ENCODE measurements around the gene ZNF32.

- no peak for TF ChIP-seq RAD21 (conservative IDR thresholded peaks at IDR 0.05)
- no peak for TF ChIP-seq POLR2AphosphoS5 (IDR thresholded peaks at IDR 0.05)
- no peak for TF ChIP-seq EP300 (conservative IDR thresholded peaks at IDR 0.05; ENCODE audit: poor library complexity, severe bottlenecking)
- TF ChIP-seq, protein P1, sequence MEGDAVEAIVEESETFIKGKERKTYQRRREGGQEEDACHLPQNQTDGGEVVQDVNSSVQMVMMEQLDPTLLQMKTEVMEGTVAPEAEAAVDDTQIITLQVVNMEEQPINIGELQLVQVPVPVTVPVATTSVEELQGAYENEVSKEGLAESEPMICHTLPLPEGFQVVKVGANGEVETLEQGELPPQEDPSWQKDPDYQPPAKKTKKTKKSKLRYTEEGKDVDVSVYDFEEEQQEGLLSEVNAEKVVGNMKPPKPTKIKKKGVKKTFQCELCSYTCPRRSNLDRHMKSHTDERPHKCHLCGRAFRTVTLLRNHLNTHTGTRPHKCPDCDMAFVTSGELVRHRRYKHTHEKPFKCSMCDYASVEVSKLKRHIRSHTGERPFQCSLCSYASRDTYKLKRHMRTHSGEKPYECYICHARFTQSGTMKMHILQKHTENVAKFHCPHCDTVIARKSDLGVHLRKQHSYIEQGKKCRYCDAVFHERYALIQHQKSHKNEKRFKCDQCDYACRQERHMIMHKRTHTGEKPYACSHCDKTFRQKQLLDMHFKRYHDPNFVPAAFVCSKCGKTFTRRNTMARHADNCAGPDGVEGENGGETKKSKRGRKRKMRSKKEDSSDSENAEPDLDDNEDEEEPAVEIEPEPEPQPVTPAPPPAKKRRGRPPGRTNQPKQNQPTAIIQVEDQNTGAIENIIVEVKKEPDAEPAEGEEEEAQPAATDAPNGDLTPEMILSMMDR (IDR thresholded peaks at IDR 0.05; ENCODE audit: poor library complexity, severe bottlenecking), result no peak
- no peak for TF ChIP-seq EZH2 (IDR thresholded peaks at IDR 0.05; ENCODE audit: borderline replicate concordance, insufficient read depth, low read length, poor library complexity, severe bottlenecking)
- TF ChIP-seq MXI1 (conservative IDR thresholded peaks at IDR 0.05; ENCODE audit: poor library complexity, severe bottlenecking), result no peak
- TF ChIP-seq REST (IDR thresholded peaks at IDR 0.05; ENCODE audit: borderline replicate concordance), result no peak
- no peak for TF ChIP-seq TAF1 (IDR thresholded peaks at IDR 0.05; ENCODE audit: low read depth)
- no peak for TF ChIP-seq SMC3 (conservative IDR thresholded peaks at IDR 0.05; ENCODE audit: poor library complexity)
Observed at GRCh38 chr10:43616697-43617370, 31.8 kb downstream of the ZNF32 start.

Data from neural cell (in vitro differentiated cells).